Activated T-helper 17 cell treated with anti-CD3 and anti-CD28 coated beads, Interleukin-2, amount 50 U/mL, for 72 hours (primary cell): ENCODE data around the gene SPNS2. TPM values are rescaled to one million over a fixed set of nuclear protein-coding genes. Genes with fewer than 3 reads are reported as not detected.
A peak's percentile ranks its signal among the peaks of the same experiment; 100 is the strongest.

Experiments
- ATAC-seq: fragments of 150-1000 bp; cut with Tn5 transposase; replicated peaks from 2 replicates; pipeline ENCODE4 v1.10.0; 2021; ENCODE audit warnings: mild to moderate bottlenecking, moderate library complexity
- H3K27ac Mint-ChIP-seq: one replicate; pipeline ENCODE4 v1.8.0; 2022; ENCODE audit warnings: mixed read lengths
- H3K27me3 Mint-ChIP-seq: one replicate; pipeline ENCODE4 v1.8.0; 2022; ENCODE audit warnings: mixed read lengths
- H3K36me3 Mint-ChIP-seq: one replicate; pipeline ENCODE4 v1.8.0; 2022; ENCODE audit warnings: low read depth, mild to moderate bottlenecking, mixed read lengths
- H3K4me1 Mint-ChIP-seq: one replicate; pipeline ENCODE4 v1.8.0; 2022; ENCODE audit warnings: mixed read lengths
- H3K4me3 Mint-ChIP-seq: one replicate; pipeline ENCODE4 v1.8.0; 2022; ENCODE audit warnings: mild to moderate bottlenecking, mixed read lengths
- H3K9me3 Mint-ChIP-seq: one replicate; pipeline ENCODE4 v1.8.0; 2022; ENCODE audit warnings: mixed read lengths
- total RNA-seq, 2 donors: library from RNA; stranded (reverse); gene quantifications; one replicate each; pipeline ENCODE4 v1.2.3, GENCODE V29; 2022

Gene SPNS2
- total RNA-seq, 2 donors from 2014 or later: 0.45 TPM; not detected in 1

DNA sequence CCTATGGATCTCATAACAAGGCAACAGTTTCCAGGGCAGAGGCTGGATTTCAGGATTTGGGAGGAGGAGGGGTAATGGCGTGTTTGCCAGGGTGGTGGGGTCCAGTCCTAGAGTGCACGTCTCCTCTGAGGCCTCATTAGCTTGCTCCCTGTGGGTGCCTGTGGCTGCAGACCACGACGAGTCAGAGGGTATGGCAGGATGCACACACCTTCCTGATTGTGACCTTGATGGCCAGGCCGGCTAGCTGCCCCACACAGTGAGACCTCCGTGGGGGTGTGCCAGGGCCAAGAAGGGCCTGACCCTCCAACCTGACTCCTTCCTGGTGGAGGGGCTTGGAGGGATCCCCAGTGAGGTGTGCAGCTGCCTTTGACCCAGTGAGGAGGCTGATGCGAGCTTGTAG is 81.6 kb downstream of the SPNS2 start:
- no peak for ATAC-seq
- no peaks in the 10 kb centered on the region for H3K4me1 Mint-ChIP-seq
- no peak overlapping the region for H3K4me3 Mint-ChIP-seq
- H3K36me3 Mint-ChIP-seq: no peaks in the 10 kb centered on the region
- peaks cover 24% of the 10 kb centered on the region for H3K27me3 Mint-ChIP-seq
- H3K9me3 Mint-ChIP-seq: no peaks in the 10 kb centered on the region
- H3K27ac Mint-ChIP-seq: no peak overlapping the region

DNA sequence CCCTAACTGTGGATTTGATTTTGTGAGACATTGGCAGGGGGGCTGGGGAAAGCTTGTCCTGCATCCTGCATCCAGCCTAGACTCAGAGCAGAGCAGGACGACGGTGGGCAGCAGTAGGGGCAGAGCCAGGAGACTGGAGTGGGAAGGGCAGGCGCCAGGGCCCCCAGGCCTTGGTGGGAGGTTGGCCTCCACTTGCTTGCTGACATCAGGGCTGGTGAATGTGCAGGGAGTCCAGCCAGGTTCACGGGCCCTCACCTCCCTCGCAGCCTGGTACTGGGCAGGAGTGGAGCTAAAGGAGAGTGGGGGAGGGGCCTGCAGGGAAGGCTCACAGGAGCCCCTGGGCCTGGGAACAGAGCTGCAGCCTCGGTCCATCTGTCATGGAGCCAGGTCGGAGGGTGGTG is 83.4 kb downstream of the SPNS2 start:
- Mint-ChIP-seq H3K9me3 (no peaks in the 10 kb centered on the region), H3K36me3 (no peaks in the 10 kb centered on the region), H3K4me3 (no peak overlapping the region), H3K27ac (no peak overlapping the region), H3K4me1 (no peaks in the 10 kb centered on the region), H3K27me3 (peaks cover 35% of the 10 kb centered on the region)
- ATAC-seq: no peak

DNA sequence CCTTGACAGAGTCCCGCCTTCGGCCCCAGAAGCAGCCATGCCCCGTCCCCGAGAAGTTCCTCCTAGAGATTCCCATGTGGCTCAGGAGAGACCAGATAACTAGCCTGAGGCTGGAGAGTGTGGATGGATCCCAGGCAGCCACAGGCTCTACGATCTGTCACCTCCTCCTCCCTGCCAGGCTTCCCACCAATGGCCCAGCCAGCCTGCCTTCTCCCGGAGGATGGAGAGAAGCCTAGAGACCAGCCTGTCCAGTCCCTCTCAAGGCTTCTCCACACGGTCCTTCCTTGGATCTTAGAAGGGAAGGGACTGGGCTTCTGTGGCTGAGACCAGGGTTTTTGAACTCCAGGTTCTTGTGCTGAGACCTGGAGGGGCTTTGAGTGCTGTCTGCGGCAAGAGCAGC is 84.0 kb downstream of the SPNS2 start:
- no peak for ATAC-seq
- H3K36me3 Mint-ChIP-seq: no peaks in the 10 kb centered on the region
- no peaks in the 10 kb centered on the region for H3K9me3 Mint-ChIP-seq
- H3K4me1 Mint-ChIP-seq: no peaks in the 10 kb centered on the region
- no peak overlapping the region for H3K4me3 Mint-ChIP-seq
- H3K27me3 Mint-ChIP-seq: peaks cover 35% of the 10 kb centered on the region
- no peak overlapping the region for H3K27ac Mint-ChIP-seq

DNA sequence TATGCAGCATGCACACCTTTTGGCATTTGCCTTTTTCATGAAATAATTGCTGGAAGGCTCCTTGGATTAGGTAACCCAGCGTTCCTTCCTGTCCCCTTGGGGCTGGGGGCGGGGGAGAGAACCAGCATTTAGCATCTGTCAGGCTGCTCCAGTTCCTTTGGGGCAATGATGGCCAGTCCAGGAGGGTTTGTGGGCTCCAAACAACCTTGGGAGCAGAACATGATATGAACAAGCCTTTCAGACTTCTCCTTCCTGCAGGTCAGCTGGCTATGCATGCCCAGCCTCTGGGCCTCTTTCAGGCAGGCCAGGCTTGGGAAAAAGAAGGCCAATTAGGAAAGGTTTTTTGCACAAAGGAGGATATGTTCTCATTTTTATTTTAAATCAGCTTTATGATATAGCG is 84.5 kb downstream of the SPNS2 start:
- no peaks in the 10 kb centered on the region for H3K36me3 Mint-ChIP-seq
- no peak overlapping the region for H3K4me3 Mint-ChIP-seq
- H3K27ac Mint-ChIP-seq: no peak overlapping the region
- H3K27me3 Mint-ChIP-seq: peaks cover 35% of the 10 kb centered on the region
- H3K9me3 Mint-ChIP-seq: no peaks in the 10 kb centered on the region
- no peaks in the 10 kb centered on the region for H3K4me1 Mint-ChIP-seq
- ATAC-seq: no peak

DNA sequence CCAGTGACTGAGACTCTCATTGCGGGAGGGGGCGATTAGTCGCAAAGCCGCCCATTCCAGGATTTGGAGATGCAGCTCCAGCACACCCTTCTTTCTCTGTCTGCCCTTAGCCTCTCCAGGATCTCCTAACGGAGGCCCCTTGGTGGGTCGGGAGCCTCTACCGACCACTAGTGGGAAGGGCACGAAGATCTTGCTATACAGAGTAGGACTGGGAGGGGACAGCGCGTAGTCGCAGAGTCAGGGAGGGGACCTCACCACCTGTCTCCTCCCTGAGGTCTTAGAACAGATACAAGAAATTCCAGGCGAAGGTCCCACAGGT is 85.1 kb downstream of the SPNS2 start:
- ATAC-seq: no peak
- H3K9me3 Mint-ChIP-seq: no peaks in the 10 kb centered on the region
- H3K4me1 Mint-ChIP-seq: no peaks in the 10 kb centered on the region
- H3K4me3 Mint-ChIP-seq: peak overlapping the region; percentile 41
- H3K27ac Mint-ChIP-seq: no peak overlapping the region
- peaks cover 35% of the 10 kb centered on the region for H3K27me3 Mint-ChIP-seq
- H3K36me3 Mint-ChIP-seq: no peaks in the 10 kb centered on the region

DNA sequence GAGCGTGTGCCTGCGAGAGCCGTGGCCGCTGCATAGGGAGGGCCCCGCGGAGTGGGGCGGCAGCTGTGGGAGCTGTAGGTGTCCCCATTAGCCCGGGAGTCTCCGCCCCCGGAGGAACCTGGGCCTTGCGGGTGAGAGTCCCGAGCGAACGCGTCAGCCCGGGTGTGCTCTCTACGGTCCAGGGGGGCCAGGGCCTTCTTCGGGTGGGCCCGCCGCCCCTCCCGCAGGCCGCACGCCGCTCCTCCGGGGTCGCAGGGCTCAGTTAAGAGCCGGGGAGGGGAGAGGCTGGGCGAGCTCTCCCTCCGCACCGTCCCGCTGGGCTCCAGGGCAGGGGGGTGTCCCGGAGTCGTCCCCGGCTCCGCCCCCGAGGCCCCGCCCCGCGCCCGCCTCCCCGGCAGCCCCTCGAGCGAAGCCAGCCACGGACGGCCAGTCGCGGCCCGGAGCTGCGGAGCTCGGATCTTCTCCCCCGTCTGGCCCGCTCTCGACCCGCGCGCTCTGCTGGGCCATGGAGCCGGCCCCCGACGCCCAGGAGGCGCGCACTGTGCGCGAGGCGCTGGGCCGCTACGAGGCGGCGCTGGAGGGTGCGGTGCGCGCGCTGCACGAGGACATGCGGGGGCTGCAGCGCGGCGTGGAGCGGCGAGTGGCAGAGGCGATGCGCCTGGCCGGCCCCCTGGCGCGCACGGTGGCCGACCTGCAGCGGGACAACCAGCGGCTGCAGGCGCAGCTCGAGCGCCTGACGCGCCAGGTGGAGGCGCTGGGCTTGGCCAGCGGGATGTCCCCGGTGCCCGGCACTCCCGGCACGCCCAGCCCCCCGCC is 85.6 kb downstream of the SPNS2 start, which contains the start of gene SMTNL2:
TSS of gene SMTNL2 (plus strand) at position 429 of the 816 bp plus-strand sequence. CDS start at position 506, 77 bp downstream.
- Mint-ChIP-seq H3K9me3 (no peaks in the 10 kb centered on the region), H3K27me3 (peaks cover 35% of the 10 kb centered on the region), H3K27ac (no peak within 1 kb of the TSS), H3K4me3 (peak within 1 kb of the TSS; percentile 41), H3K4me1 (no peaks in the 10 kb centered on the region), H3K36me3 (no peaks in the 10 kb centered on the region)
- no peak for ATAC-seq

DNA sequence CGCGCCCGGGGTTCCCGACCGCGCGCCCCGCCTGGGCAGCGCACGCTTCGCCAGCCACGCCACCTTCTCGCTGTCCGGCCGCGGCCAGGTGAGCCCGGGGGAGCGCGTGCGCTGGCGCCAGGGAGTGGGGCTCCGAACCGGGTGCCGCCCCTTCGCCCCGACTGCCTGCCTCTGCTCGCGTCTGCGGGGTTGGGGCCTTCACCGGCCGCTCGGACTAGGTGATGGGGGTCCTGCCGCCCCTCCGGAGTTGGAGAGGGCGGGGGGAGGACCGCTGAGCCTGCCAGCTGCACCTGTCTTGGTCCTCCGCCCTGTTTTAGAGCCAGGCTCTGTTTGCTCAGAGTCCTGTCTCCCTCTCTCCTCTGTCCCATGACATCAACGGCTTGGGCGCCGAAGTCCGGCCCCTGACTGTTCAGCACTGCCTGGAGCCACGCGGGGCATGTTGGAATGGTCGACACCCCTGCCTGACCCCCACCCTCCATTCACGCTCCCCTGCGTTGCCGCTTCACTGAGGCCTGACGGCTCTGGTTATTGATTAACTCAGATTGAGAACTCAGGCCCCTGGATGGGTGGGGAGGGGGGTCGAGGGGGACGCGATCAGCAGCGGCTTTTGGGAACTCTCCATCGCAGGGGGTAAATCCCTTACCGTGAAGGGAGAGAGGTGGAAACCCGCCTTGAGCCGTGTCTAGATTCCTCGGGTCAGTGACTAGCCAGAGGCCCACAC is 86.4 kb downstream of the SPNS2 start:
- H3K4me3 Mint-ChIP-seq: peak overlapping the region; percentile 39
- ATAC-seq: no peak
- no peak overlapping the region for H3K27ac Mint-ChIP-seq
- H3K36me3 Mint-ChIP-seq: no peaks in the 10 kb centered on the region
- no peaks in the 10 kb centered on the region for H3K4me1 Mint-ChIP-seq
- H3K27me3 Mint-ChIP-seq: peaks cover 35% of the 10 kb centered on the region
- H3K9me3 Mint-ChIP-seq: no peaks in the 10 kb centered on the region

DNA sequence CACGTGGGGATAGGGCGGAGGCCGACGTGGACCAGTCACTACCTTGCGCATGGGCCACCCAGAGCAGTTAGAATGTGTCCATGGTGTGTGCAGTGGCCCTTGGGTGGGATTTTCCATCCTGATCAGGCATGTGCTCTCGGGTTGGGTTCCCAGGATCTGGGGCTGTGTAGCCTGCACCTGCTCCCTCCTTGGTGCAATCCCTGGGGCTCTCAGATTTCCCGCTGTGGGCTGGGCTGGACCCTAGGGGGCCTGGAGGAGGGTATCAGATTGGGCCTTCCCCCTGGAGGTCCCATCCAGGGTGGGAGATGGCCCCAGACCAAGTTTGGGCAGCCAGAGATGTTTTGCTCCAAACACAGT is 86.9 kb downstream of the SPNS2 start:
- H3K27ac Mint-ChIP-seq: no peak overlapping the region
- no peak overlapping the region for H3K4me3 Mint-ChIP-seq
- peaks cover 40% of the 10 kb centered on the region for H3K27me3 Mint-ChIP-seq
- H3K36me3 Mint-ChIP-seq: no peaks in the 10 kb centered on the region
- no peaks in the 10 kb centered on the region for H3K9me3 Mint-ChIP-seq
- H3K4me1 Mint-ChIP-seq: no peaks in the 10 kb centered on the region
- no peak for ATAC-seq

DNA sequence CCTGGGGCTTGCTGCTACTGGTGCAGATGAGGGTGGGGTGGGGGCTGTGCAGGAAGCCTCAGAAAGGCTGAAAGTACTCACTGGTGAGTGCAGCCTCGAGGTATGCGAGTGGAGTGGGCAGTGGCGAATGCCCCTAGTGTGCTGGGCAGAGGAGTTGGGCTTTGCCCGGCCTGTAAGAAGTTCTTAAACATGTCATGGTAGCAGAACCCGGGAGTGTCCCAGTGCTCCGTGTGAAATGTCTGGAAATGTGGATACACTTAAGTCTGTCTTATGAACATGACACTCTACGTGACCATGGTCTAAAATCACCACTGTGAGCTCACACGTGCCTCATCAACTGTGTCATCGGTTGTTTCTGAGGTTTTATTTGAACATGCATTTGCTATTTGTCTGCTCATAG is 87.4 kb downstream of the SPNS2 start:
- no peaks in the 10 kb centered on the region for H3K4me1 Mint-ChIP-seq
- H3K9me3 Mint-ChIP-seq: no peaks in the 10 kb centered on the region
- H3K4me3 Mint-ChIP-seq: no peak overlapping the region
- no peaks in the 10 kb centered on the region for H3K36me3 Mint-ChIP-seq
- no peak for ATAC-seq
- H3K27ac Mint-ChIP-seq: no peak overlapping the region
- H3K27me3 Mint-ChIP-seq: peaks cover 37% of the 10 kb centered on the region

DNA sequence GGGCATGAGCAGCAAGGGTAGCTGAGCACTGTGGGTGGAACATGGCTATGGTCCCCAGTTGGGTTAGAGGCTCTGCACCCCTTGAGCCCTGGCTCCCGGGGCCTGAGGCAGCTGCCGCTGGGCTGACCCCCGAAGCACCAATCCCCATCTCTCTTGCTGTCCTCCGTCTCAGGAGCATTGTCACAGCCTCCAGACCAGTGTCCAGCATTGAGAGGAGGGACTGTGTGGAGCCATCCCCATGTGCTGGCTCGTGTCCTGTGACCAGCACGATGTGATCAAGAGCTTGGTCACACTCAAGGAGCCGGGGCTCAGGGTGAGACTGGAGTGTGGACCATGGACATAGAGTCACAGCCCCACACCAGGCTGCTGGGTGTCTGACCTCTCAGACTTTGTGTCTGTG is 88.5 kb downstream of the SPNS2 start:
- no peak overlapping the region for H3K27ac Mint-ChIP-seq
- no peaks in the 10 kb centered on the region for H3K9me3 Mint-ChIP-seq
- no peaks in the 10 kb centered on the region for H3K4me1 Mint-ChIP-seq
- ATAC-seq: no peak
- no peaks in the 10 kb centered on the region for H3K36me3 Mint-ChIP-seq
- H3K27me3 Mint-ChIP-seq: peaks cover 33% of the 10 kb centered on the region
- no peak overlapping the region for H3K4me3 Mint-ChIP-seq

DNA sequence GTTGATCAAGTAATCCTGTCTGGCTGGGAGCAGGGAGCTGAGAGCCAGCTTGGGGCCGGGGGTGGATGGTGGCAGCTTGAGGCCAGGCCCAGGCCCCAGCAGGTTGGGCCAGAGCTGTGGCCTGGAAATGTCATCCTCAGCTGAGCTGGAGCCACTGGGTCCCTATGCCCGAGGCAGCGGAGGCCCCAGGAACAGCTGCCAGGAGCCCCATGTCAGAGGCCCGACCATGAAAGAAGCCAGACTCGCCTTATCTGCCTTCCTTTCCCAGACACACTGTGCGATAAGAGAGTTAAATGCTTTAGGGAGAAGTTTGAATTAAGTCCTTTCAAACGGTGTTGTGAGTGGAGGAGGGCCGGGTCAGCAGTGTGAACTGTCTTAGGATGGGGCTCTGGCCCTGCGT is 89.1 kb downstream of the SPNS2 start:
- ATAC-seq: no peak
- Mint-ChIP-seq H3K9me3 (no peaks in the 10 kb centered on the region), H3K4me1 (no peaks in the 10 kb centered on the region), H3K27me3 (peaks cover 34% of the 10 kb centered on the region), H3K27ac (no peak overlapping the region), H3K36me3 (no peaks in the 10 kb centered on the region), H3K4me3 (no peak overlapping the region)

DNA sequence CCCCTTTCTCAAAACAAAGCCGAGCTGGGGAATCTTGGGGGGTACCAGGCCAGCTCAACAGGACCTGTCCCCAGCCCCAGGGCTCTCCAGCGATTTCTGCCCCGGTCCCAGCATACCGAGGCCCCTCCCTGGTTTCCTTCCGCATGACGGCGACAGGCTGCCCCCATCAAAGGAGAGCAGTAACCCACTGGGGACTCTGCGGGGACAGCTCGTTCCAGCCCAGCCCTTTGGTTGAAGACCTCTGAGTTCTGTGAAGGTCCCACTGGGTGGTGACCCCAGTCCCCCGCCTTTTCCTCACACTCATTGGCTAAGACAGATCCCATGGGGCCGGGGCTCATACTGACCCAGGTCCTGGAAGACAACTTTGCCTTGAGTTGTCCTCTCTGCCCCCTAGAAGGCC is 89.7 kb downstream of the SPNS2 start:
- Mint-ChIP-seq H3K4me3 (no peak overlapping the region), H3K4me1 (no peaks in the 10 kb centered on the region), H3K27ac (no peak overlapping the region), H3K27me3 (peaks cover 28% of the 10 kb centered on the region), H3K9me3 (no peaks in the 10 kb centered on the region), H3K36me3 (no peaks in the 10 kb centered on the region)
- no peak for ATAC-seq

Other genes starting within 250 kb of the SPNS2 start
- gene ANKFY1, start 234.9 kb upstream of the SPNS2 start, total RNA-seq: 10 to 100 TPM; 31.7 to 48.3 TPM
- gene UBE2G1, start 132.2 kb upstream of the SPNS2 start, total RNA-seq: 10 to 100 TPM; 40.6 to 65.4 TPM
- gene SPNS3, start 64.9 kb upstream of the SPNS2 start, total RNA-seq: 1 to 10 TPM; 2.4 to 5.8 TPM
- 10 to 100 TPM; 47.5 to 95.4 TPM for gene MYBBP1A, start 56.5 kb downstream of the SPNS2 start, total RNA-seq
- not detected for gene GGT6, start 61.7 kb downstream of the SPNS2 start, total RNA-seq
- not detected for gene SMTNL2, start 85.6 kb downstream of the SPNS2 start, total RNA-seq
- under 1 TPM in 1 of 2 donors, not detected in 1; 0.24 TPM for gene ALOX15, start 142.8 kb downstream of the SPNS2 start, total RNA-seq
- 100 to 1,000 TPM in 1 of 2 donors, 10 to 100 TPM in 1; 87.1 to 107 TPM for gene PELP1, start 205.3 kb downstream of the SPNS2 start, total RNA-seq
- 100 to 1,000 TPM; 281 to 307 TPM for gene ARRB2, start 211.8 kb downstream of the SPNS2 start, total RNA-seq
- 10 to 100 TPM; 25.3 to 25.7 TPM for gene MED11, start 232.5 kb downstream of the SPNS2 start, total RNA-seq
- gene ZMYND15, start 241.0 kb downstream of the SPNS2 start, total RNA-seq: under 1 TPM in 1 of 2 donors, not detected in 1; 0.42 TPM
- gene CXCL16, start 241.0 kb downstream of the SPNS2 start, total RNA-seq: 1 to 10 TPM; 2.7 to 6.7 TPM